Vagina (tissue), 2 donors: ENCODE data around the gene KRT2.

ENCODE experiments used
- CTCF ChIP-seq, 3 experiments: fragments of 450-650 bp in 2 of 3; fragments of 200-600 bp in 1 of 3; sonication (generic) in 1 of 3; IDR thresholded peaks; one replicate each; pipeline ENCODE4 v1.5.1; 2017 to 2019; ENCODE audit warnings: antibody characterized with exemption in 3 of 3, mild to moderate bottlenecking in 2 of 3, moderate library complexity in 2 of 3
- POLR2A ChIP-seq, 2 donors: fragments of 450-650 bp; IDR thresholded peaks; one replicate each; pipeline ENCODE4 v1.6.1; 2017; ENCODE audit warnings: antibody characterized with exemption in 2 of 2, mild to moderate bottlenecking in 2 of 2, moderate library complexity in 2 of 2
- POLR2AphosphoS5 ChIP-seq, 2 donors: sonication (generic); formaldehyde crosslinking; IDR thresholded peaks; one replicate each; pipeline ENCODE4 v1.9.0; 2017; ENCODE audit warnings: antibody characterized with exemption in 2 of 2, mild to moderate bottlenecking in 2 of 2, low read depth in 1 of 2; ENCODE audit not compliant: insufficient read depth in 1 of 2

GRCh38 chr12:52644078-52644415, 8.0 kb downstream of the KRT2 start:
- TF ChIP-seq CTCF (IDR thresholded peaks at IDR 0.05) = no peak
- TF ChIP-seq POLR2A (IDR thresholded peaks at IDR 0.05) = no peak
- TF ChIP-seq POLR2AphosphoS5 (IDR thresholded peaks at IDR 0.05; ENCODE audit: insufficient read depth in 1 of 2, low read depth in 1 of 2) = no peak
